ENCODE measurements around the gene UBE2E3.

Gene UBE2E3

GRCh38 chr2:181007086-181007837, 26.9 kb downstream of the UBE2E3 start:
- Histone ChIP-seq H4K20me1 (ENCODE audit: insufficient read depth, low read length) (no peaks in the 10 kb centered on the region), H3K79me2 (ENCODE audit: insufficient read depth, low read length) (peaks cover 26% of the 10 kb centered on the region; the same call in 1 of the 2 replicates)
- TF ChIP-seq CTCF (IDR thresholded peaks at IDR 0.05; ENCODE audit: low read length) (no peak), EZH2 (IDR thresholded peaks at IDR 0.05; ENCODE audit: borderline replicate concordance, low read length) (no peak)

GRCh38 chr2:181008407-181008806, 28.0 kb downstream of the UBE2E3 start:
- H3K79me2 ChIP-seq (ENCODE audit: insufficient read depth, low read length): peaks cover 29% of the 10 kb centered on the region; the same call in 1 of the 2 replicates
- TF ChIP-seq CTCF (IDR thresholded peaks at IDR 0.05; ENCODE audit: low read length): no peak
- TF ChIP-seq EZH2 (IDR thresholded peaks at IDR 0.05; ENCODE audit: borderline replicate concordance, low read length): no peak
- H4K20me1 ChIP-seq (ENCODE audit: insufficient read depth, low read length): no peaks in the 10 kb centered on the region

More at GRCh38 chr2:181007086-181007837, 26.9 kb downstream of the UBE2E3 start:
- no peaks in the 10 kb centered on the region for H3K36me3 ChIP-seq (ENCODE audit: insufficient read depth, low read length)
- no peaks in the 10 kb centered on the region for H3K9me3 ChIP-seq (ENCODE audit: low read length)
- no peak overlapping the region for H3K9ac ChIP-seq (ENCODE audit: low read length)
- H3K27me3 ChIP-seq (ENCODE audit: insufficient read depth, low read length): no peaks in the 10 kb centered on the region
- H3K9me2 ChIP-seq (ENCODE audit: low read depth, low read length): no peaks in the 10 kb centered on the region
- H3K4me3 ChIP-seq (ENCODE audit: low read depth, low read length, poor library complexity, severe bottlenecking): no peak overlapping the region
- no peak overlapping the region for H3K27ac ChIP-seq (ENCODE audit: low read depth, low read length, poor library complexity, severe bottlenecking)
- no peaks in the 10 kb centered on the region for H3F3A ChIP-seq (ENCODE audit: insufficient read depth, low read length)
- no peak overlapping the region for H3K4me2 ChIP-seq (ENCODE audit: low read length)
- peaks cover 12% of the 10 kb centered on the region for H3K4me1 ChIP-seq (ENCODE audit: insufficient read depth, low read length, severe bottlenecking)
- no peak overlapping the region for H2AFZ ChIP-seq (ENCODE audit: low read length)

GRCh38 chr2:181021199-181021789, 40.9 kb downstream of the UBE2E3 start:
- H2AFZ ChIP-seq (ENCODE audit: low read length): no peak overlapping the region
- no peak for TF ChIP-seq CTCF (IDR thresholded peaks at IDR 0.05; ENCODE audit: low read length)
- TF ChIP-seq EZH2 (IDR thresholded peaks at IDR 0.05; ENCODE audit: borderline replicate concordance, low read length): no peak
- no peaks in the 10 kb centered on the region for H3K36me3 ChIP-seq (ENCODE audit: insufficient read depth, low read length)
- no peaks in the 10 kb centered on the region for H4K20me1 ChIP-seq (ENCODE audit: insufficient read depth, low read length)
- no peak overlapping the region for H3K4me3 ChIP-seq (ENCODE audit: low read depth, low read length, poor library complexity, severe bottlenecking)
- no peaks in the 10 kb centered on the region for H3F3A ChIP-seq (ENCODE audit: insufficient read depth, low read length)
- H3K9me2 ChIP-seq (ENCODE audit: low read depth, low read length): no peaks in the 10 kb centered on the region
- no peak overlapping the region for H3K9ac ChIP-seq (ENCODE audit: low read length)
- no peaks in the 10 kb centered on the region for H3K27me3 ChIP-seq (ENCODE audit: insufficient read depth, low read length)
- H3K27ac ChIP-seq (ENCODE audit: low read depth, low read length, poor library complexity, severe bottlenecking): no peak overlapping the region
- no peaks in the 10 kb centered on the region for H3K9me3 ChIP-seq (ENCODE audit: low read length)
- peaks cover 22% of the 10 kb centered on the region for H3K79me2 ChIP-seq (ENCODE audit: insufficient read depth, low read length)
- peaks cover 7% of the 10 kb centered on the region for H3K4me1 ChIP-seq (ENCODE audit: insufficient read depth, low read length, severe bottlenecking)
- H3K4me2 ChIP-seq (ENCODE audit: low read length): no peak overlapping the region

More at GRCh38 chr2:181008407-181008806, 28.0 kb downstream of the UBE2E3 start:
- Histone ChIP-seq H3K36me3 (ENCODE audit: insufficient read depth, low read length) (no peaks in the 10 kb centered on the region), H3K9me3 (ENCODE audit: low read length) (no peaks in the 10 kb centered on the region), H3K27ac (ENCODE audit: low read depth, low read length, poor library complexity, severe bottlenecking) (no peak overlapping the region), H2AFZ (ENCODE audit: low read length) (no peak overlapping the region), H3K9ac (ENCODE audit: low read length) (no peak overlapping the region), H3K27me3 (ENCODE audit: insufficient read depth, low read length) (no peaks in the 10 kb centered on the region), H3K4me1 (ENCODE audit: insufficient read depth, low read length, severe bottlenecking) (peaks cover 12% of the 10 kb centered on the region), H3F3A (ENCODE audit: insufficient read depth, low read length) (no peaks in the 10 kb centered on the region), H3K4me2 (ENCODE audit: low read length) (no peak overlapping the region), H3K4me3 (ENCODE audit: low read depth, low read length, poor library complexity, severe bottlenecking) (no peak overlapping the region), H3K9me2 (ENCODE audit: low read depth, low read length) (no peaks in the 10 kb centered on the region)
